GM23338 (cell line): ENCODE measurements around the gene CELF4. TPM values are rescaled to one million over a fixed set of nuclear protein-coding genes. Genes with fewer than 3 reads are reported as not detected.
A peak's percentile ranks its signal among the peaks of the same experiment; 100 is the strongest.

Experiments
- ATAC-seq: fragments of 200-7000 bp; cut with Tn5 transposase; 3 replicates; pipeline ENCODE4 v1.9.1; 2020
- DNase-seq: peaks from one replicate; pipeline ENCODE4 v3.0.0-alpha.2; 2015; ENCODE audit warnings: low spot score
- H2AFZ ChIP-seq: fragments of 200-600 bp; sonication (generic); 2 replicates; pipeline ENCODE4 v1.8.0; 2016; ENCODE audit warnings: antibody characterized with exemption, mild to moderate bottlenecking, moderate library complexity
- H3F3A ChIP-seq: fragments of 200-600 bp; sonication (generic); replicated peaks from 2 replicates; pipeline ENCODE4 v1.8.0; 2017; ENCODE audit warnings: antibody characterized with exemption, mixed run types, low read depth
- H3K27ac ChIP-seq: fragments of 200-600 bp; sonication (generic); 2 replicates; pipeline ENCODE4 v1.6.1; 2016; ENCODE audit warnings: low read depth
- H3K27me3 ChIP-seq: fragments of 200-600 bp; sonication (generic); 2 replicates; pipeline ENCODE4 v1.8.0; 2016; ENCODE audit warnings: mild to moderate bottlenecking, mixed run types, moderate library complexity; ENCODE audit not compliant: insufficient read depth
- H3K36me3 ChIP-seq: fragments of 200-600 bp; sonication (generic); 2 replicates; pipeline ENCODE4 v1.8.0; 2016; ENCODE audit warnings: mild to moderate bottlenecking; ENCODE audit not compliant: insufficient read depth
- H3K4me1 ChIP-seq: fragments of 200-600 bp; sonication (generic); 2 replicates; pipeline ENCODE4 v1.8.0; 2016; ENCODE audit warnings: mild to moderate bottlenecking, moderate library complexity; ENCODE audit not compliant: insufficient read depth
- H3K4me2 ChIP-seq: fragments of 200-600 bp; sonication (generic); 2 replicates; pipeline ENCODE4 v1.7.1; 2017; ENCODE audit warnings: mixed run types
- H3K4me3 ChIP-seq: fragments of 200-600 bp; sonication (generic); 2 replicates; pipeline ENCODE4 v1.6.1; 2016; ENCODE audit warnings: mixed run types
- H3K79me2 ChIP-seq: fragments of 200-600 bp; sonication (generic); replicated peaks from 2 replicates; pipeline ENCODE4 v1.8.0; 2017; ENCODE audit warnings: mild to moderate bottlenecking; ENCODE audit not compliant: insufficient read depth
- H3K9me2 ChIP-seq: fragments of 200-600 bp; sonication (generic); 2 replicates; pipeline ENCODE4 v1.8.0; 2017; ENCODE audit not compliant: insufficient read depth
- H4K20me1 ChIP-seq: fragments of 200-600 bp; sonication (generic); replicated peaks from 2 replicates; pipeline ENCODE4 v1.8.0; 2017; ENCODE audit warnings: mild to moderate bottlenecking; ENCODE audit not compliant: insufficient read depth
- H3K27ac Mint-ChIP-seq: 2 replicates; pipeline ENCODE4 v1.8.0; 2020; ENCODE audit warnings: inconsistent platforms, mild to moderate bottlenecking, moderate library complexity, mixed read lengths
- H3K27me3 Mint-ChIP-seq: 3 replicates; pipeline ENCODE4 v1.8.0; 2022; ENCODE audit warnings: low read depth, mild to moderate bottlenecking, moderate library complexity, mixed read lengths, inconsistent platforms; ENCODE audit not compliant: insufficient read depth, poor library complexity
- H3K36me3 Mint-ChIP-seq: 3 replicates; pipeline ENCODE4 v1.8.0; 2021; ENCODE audit warnings: low read depth, mild to moderate bottlenecking, inconsistent platforms, moderate library complexity, mixed read lengths
- H3K4me1 Mint-ChIP-seq: 3 replicates; pipeline ENCODE4 v1.8.0; 2020; ENCODE audit warnings: mild to moderate bottlenecking, inconsistent platforms, mixed read lengths
- H3K4me3 Mint-ChIP-seq: 3 replicates; pipeline ENCODE4 v1.8.0; 2021; ENCODE audit warnings: moderate library complexity, mild to moderate bottlenecking, inconsistent platforms, mixed read lengths
- H3K9me3 Mint-ChIP-seq: 3 replicates; pipeline ENCODE4 v1.8.0; 2020; ENCODE audit warnings: moderate library complexity, mild to moderate bottlenecking, inconsistent platforms, mixed read lengths
- CREB1 ChIP-seq: fragments of 250-450 bp; sonication (Bioruptor Pico); IDR thresholded peaks from 2 replicates; pipeline ENCODE4 v1.5.0; 2020; ENCODE audit warnings: low read depth, mild to moderate bottlenecking, moderate library complexity
- CTCF ChIP-seq, 2 experiments: fragments of 200-600 bp in 1 of 2; sonication (generic) in 1 of 2; conservative IDR thresholded peaks; 2 replicates each; pipeline versions ENCODE4 v1.5.1 to v1.6.1; 2016 to 2017; ENCODE audit warnings: antibody characterized with exemption in 2 of 2, low read depth in 2 of 2, mild to moderate bottlenecking in 2 of 2, moderate library complexity in 1 of 2
- ETS1 ChIP-seq: IDR thresholded peaks from 2 replicates; pipeline ENCODE4 v1.6.1; 2016; ENCODE audit warnings: antibody characterized with exemption
- EZH2 ChIP-seq: fragments of 200-600 bp; sonication (generic); IDR thresholded peaks from one replicate; pipeline ENCODE4 v1.8.0; 2017; ENCODE audit warnings: antibody characterized with exemption, mild to moderate bottlenecking, low read depth; ENCODE audit not compliant: unreplicated experiment
- EZH2phosphoT487 ChIP-seq: fragments of 200-600 bp; sonication (generic); IDR thresholded peaks from one replicate; pipeline ENCODE4 v1.8.1; 2018; ENCODE audit warnings: antibody characterized with exemption; ENCODE audit not compliant: unreplicated experiment
- JUNB ChIP-seq: IDR thresholded peaks from one replicate; pipeline ENCODE4 v1.6.1; 2016; ENCODE audit warnings: antibody characterized with exemption; ENCODE audit not compliant: unreplicated experiment
- NANOG ChIP-seq: IDR thresholded peaks from 2 replicates; pipeline ENCODE4 v1.6.1; 2016; ENCODE audit warnings: antibody characterized with exemption, borderline replicate concordance
- POLR2AphosphoS5 ChIP-seq: IDR thresholded peaks from 2 replicates; pipeline ENCODE4 v1.6.1; 2016; ENCODE audit warnings: antibody characterized with exemption, low read depth
- REST ChIP-seq: IDR thresholded peaks from one replicate; pipeline ENCODE4 v1.6.1; 2018; ENCODE audit warnings: antibody characterized with exemption; ENCODE audit not compliant: unreplicated experiment
- STAT1 ChIP-seq: IDR thresholded peaks from one replicate; pipeline ENCODE4 v1.6.1; 2016; ENCODE audit warnings: antibody characterized with exemption; ENCODE audit not compliant: unreplicated experiment
- ZNF114 ChIP-seq: fragments of 250-450 bp; sonication (Bioruptor Pico); IDR thresholded peaks from 2 replicates; pipeline ENCODE4 v1.5.0; 2020; ENCODE audit warnings: mild to moderate bottlenecking, moderate library complexity
- ZNF331 ChIP-seq: fragments of 250-450 bp; sonication (Bioruptor Pico); IDR thresholded peaks from 2 replicates; pipeline ENCODE4 v1.5.0; 2020; ENCODE audit warnings: low read depth, mild to moderate bottlenecking, moderate library complexity
- polyA plus RNA-seq: library from polyadenylated mRNA; unstranded; fragments of >200 nt; fragmentation: Nextera tagmentation; extraction: Ambion mirVana; gene quantifications from 2 replicates; pipeline ENCODE4 v1.2.1, GENCODE V29; 2016
- total RNA-seq: library from RNA; depleted of rRNA; stranded (reverse); fragments of >200 nt; shearing (Covaris generic); gene quantifications from 2 replicates; pipeline ENCODE4 v1.2.3, GENCODE V29; 2014
- TF ChIP-seq, protein P1 (sequence below): fragments of 250-450 bp; sonication (Bioruptor Pico); IDR thresholded peaks from 2 replicates; pipeline ENCODE4 v1.5.0; 2020; ENCODE audit warnings: mild to moderate bottlenecking, moderate library complexity

CELF4 gene
- total and polyA plus RNA-seq, 2 experiments from 2014 or later: 2.6 to 6.7 TPM

- no peak for DNase-seq
- TF ChIP-seq ZNF114 (CRISPR knock-in tag) (no peak), EZH2 (no peak), POLR2AphosphoS5 (no peak), JUNB (no peak), STAT1 (no peak), CTCF (conservative IDR thresholded peaks at IDR 0.05; ENCODE audit: low read depth in 2 of 2) (no peak), ETS1 (no peak), REST (no peak), CREB1 (CRISPR knock-in tag) (no peak), ZNF331 (no peak), NANOG (no peak), EZH2phosphoT487 (no peak)
- TF ChIP-seq, protein P1, sequence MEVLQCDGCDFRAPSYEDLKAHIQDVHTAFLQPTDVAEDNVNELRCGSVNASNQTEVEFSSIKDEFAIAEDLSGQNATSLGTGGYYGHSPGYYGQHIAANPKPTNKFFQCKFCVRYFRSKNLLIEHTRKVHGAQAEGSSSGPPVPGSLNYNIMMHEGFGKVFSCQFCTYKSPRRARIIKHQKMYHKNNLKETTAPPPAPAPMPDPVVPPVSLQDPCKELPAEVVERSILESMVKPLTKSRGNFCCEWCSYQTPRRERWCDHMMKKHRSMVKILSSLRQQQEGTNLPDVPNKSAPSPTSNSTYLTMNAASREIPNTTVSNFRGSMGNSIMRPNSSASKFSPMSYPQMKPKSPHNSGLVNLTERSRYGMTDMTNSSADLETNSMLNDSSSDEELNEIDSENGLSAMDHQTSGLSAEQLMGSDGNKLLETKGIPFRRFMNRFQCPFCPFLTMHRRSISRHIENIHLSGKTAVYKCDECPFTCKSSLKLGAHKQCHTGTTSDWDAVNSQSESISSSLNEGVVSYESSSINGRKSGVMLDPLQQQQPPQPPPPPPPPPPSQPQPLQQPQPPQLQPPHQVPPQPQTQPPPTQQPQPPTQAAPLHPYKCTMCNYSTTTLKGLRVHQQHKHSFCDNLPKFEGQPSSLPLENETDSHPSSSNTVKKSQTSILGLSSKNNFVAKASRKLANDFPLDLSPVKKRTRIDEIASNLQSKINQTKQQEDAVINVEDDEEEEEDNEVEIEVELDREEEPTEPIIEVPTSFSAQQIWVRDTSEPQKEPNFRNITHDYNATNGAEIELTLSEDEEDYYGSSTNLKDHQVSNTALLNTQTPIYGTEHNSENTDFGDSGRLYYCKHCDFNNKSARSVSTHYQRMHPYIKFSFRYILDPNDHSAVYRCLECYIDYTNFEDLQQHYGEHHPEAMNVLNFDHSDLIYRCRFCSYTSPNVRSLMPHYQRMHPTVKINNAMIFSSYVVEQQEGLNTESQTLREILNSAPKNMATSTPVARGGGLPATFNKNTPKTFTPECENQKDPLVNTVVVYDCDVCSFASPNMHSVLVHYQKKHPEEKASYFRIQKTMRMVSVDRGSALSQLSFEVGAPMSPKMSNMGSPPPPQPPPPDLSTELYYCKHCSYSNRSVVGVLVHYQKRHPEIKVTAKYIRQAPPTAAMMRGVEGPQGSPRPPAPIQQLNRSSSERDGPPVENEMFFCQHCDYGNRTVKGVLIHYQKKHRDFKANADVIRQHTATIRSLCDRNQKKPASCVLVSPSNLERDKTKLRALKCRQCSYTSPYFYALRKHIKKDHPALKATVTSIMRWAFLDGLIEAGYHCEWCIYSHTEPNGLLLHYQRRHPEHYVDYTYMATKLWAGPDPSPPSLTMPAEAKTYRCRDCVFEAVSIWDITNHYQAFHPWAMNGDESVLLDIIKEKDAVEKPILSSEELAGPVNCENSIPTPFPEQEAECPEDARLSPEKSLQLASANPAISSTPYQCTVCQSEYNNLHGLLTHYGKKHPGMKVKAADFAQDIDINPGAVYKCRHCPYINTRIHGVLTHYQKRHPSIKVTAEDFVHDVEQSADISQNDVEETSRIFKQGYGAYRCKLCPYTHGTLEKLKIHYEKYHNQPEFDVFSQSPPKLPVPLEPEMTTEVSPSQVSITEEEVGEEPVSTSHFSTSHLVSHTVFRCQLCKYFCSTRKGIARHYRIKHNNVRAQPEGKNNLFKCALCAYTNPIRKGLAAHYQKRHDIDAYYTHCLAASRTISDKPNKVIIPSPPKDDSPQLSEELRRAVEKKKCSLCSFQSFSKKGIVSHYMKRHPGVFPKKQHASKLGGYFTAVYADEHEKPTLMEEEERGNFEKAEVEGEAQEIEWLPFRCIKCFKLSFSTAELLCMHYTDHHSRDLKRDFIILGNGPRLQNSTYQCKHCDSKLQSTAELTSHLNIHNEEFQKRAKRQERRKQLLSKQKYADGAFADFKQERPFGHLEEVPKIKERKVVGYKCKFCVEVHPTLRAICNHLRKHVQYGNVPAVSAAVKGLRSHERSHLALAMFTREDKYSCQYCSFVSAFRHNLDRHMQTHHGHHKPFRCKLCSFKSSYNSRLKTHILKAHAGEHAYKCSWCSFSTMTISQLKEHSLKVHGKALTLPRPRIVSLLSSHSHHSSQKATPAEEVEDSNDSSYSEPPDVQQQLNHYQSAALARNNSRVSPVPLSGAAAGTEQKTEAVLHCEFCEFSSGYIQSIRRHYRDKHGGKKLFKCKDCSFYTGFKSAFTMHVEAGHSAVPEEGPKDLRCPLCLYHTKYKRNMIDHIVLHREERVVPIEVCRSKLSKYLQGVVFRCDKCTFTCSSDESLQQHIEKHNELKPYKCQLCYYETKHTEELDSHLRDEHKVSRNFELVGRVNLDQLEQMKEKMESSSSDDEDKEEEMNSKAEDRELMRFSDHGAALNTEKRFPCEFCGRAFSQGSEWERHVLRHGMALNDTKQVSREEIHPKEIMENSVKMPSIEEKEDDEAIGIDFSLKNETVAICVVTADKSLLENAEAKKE: no peak
- no peaks in the 10 kb centered on the region for H3K27me3 ChIP-seq
These were observed 21.4 kb downstream of the CELF4 start for GRCh38 chr18:37544217-37544616.

More at GRCh38 chr18:37544217-37544616, 21.4 kb downstream of the CELF4 start:
- peak; percentile 39 for ATAC-seq
- Histone ChIP-seq H3F3A (no peaks in the 10 kb centered on the region), H4K20me1 (no peaks in the 10 kb centered on the region), H3K4me2 (no peak overlapping the region), H3K36me3 (no peaks in the 10 kb centered on the region), H3K4me3 (no peak overlapping the region), H2AFZ (no peak overlapping the region), H3K9me2 (no peaks in the 10 kb centered on the region), H3K27ac (no peak overlapping the region), H3K4me1 (peaks cover 3% of the 10 kb centered on the region; the same call in 1 of the 2 replicates), H3K79me2 (no peaks in the 10 kb centered on the region)
- Mint-ChIP-seq H3K4me1 (peaks cover 12% of the 10 kb centered on the region), H3K4me3 (no peak overlapping the region), H3K27me3 (peaks cover 2% of the 10 kb centered on the region), H3K9me3 (no peaks in the 10 kb centered on the region), H3K27ac (no peak overlapping the region), H3K36me3 (no peaks in the 10 kb centered on the region)
